Stimulated activated CD4-positive, alpha-beta T cell treated with anti-CD3 and anti-CD28 coated beads, Interleukin-1b, Interleukin-23, amount 100 ng/mL, for 1 hour (primary cell): ENCODE data around the gene PHLDB2.

Experiments used
- DNase-seq, 2 donors: peaks; one replicate each; pipeline ENCODE4 v3.0.0-alpha.2; 2020; ENCODE audit warnings: low read depth in 2 of 2

PHLDB2 gene

GRCh38 chr3:111882799-111883198 is 23.7 kb downstream of the PHLDB2 start:
- no peak for DNase-seq

- no peak for DNase-seq
Measured at GRCh38 chr3:111884411-111885018, 25.4 kb downstream of the PHLDB2 start.

- DNase-seq = no peak
Measured at GRCh38 chr3:111885578-111885977, 26.5 kb downstream of the PHLDB2 start.

GRCh38 chr3:111890051-111890580 is 31.1 kb downstream of the PHLDB2 start:
- no peak for DNase-seq

GRCh38 chr3:111892070-111892469 is 33.0 kb downstream of the PHLDB2 start:
- DNase-seq = no peak

GRCh38 chr3:111895071-111895470 is 36.0 kb downstream of the PHLDB2 start:
- DNase-seq = no peak

- no peak for DNase-seq
Measured at GRCh38 chr3:111899966-111900365, 40.9 kb downstream of the PHLDB2 start.

GRCh38 chr3:111901637-111902036 is 42.6 kb downstream of the PHLDB2 start:
- DNase-seq = no peak

- DNase-seq = no peak
Measured at GRCh38 chr3:111902534-111902933, 43.5 kb downstream of the PHLDB2 start.

- DNase-seq = no peak
Measured at GRCh38 chr3:111903067-111903511, 44.0 kb downstream of the PHLDB2 start.

- DNase-seq = no peak
Measured at GRCh38 chr3:111904376-111905241, 45.5 kb downstream of the PHLDB2 start.

GRCh38 chr3:111906656-111907055 is 47.6 kb downstream of the PHLDB2 start:
- DNase-seq = no peak

- DNase-seq = no peak
Measured at GRCh38 chr3:111907151-111907550, 48.1 kb downstream of the PHLDB2 start.

GRCh38 chr3:111910806-111911205 is 51.7 kb downstream of the PHLDB2 start:
- DNase-seq = no peak

GRCh38 chr3:111911446-111911845 is 52.4 kb downstream of the PHLDB2 start:
- DNase-seq = no peak

- no peak for DNase-seq
Measured at GRCh38 chr3:111913163-111913763, 54.2 kb downstream of the PHLDB2 start.

GRCh38 chr3:111915905-111916304 is 56.8 kb downstream of the PHLDB2 start:
- DNase-seq = no peak

- DNase-seq = no peak
Measured at GRCh38 chr3:111917300-111917699, 58.2 kb downstream of the PHLDB2 start.

GRCh38 chr3:111919370-111920065 is 60.5 kb downstream of the PHLDB2 start:
- no peak for DNase-seq

GRCh38 chr3:111921181-111921580 is 62.1 kb downstream of the PHLDB2 start:
- DNase-seq = no peak

GRCh38 chr3:111923095-111923771 is 64.2 kb downstream of the PHLDB2 start:
- no peak for DNase-seq
